A549 treated with dexamethasone at 1 μM for 4 hours (cell line): Measurements from ENCODE around the gene SH3RF1. TPM values are rescaled to one million over a fixed set of nuclear protein-coding genes. Genes with fewer than 3 reads are reported as not detected.

Experiments
- total RNA-seq: library from RNA; stranded (reverse); fragments of 200-300 nt; extraction: Qiagen RNA extraction; gene quantifications from 5 replicates; pipeline ENCODE4 v1.2.3, GENCODE V29; 2022

SH3RF1 gene
- total RNA-seq: 7.1 to 11.0 TPM (median 9.3 TPM) in 5 replicates

DNA sequence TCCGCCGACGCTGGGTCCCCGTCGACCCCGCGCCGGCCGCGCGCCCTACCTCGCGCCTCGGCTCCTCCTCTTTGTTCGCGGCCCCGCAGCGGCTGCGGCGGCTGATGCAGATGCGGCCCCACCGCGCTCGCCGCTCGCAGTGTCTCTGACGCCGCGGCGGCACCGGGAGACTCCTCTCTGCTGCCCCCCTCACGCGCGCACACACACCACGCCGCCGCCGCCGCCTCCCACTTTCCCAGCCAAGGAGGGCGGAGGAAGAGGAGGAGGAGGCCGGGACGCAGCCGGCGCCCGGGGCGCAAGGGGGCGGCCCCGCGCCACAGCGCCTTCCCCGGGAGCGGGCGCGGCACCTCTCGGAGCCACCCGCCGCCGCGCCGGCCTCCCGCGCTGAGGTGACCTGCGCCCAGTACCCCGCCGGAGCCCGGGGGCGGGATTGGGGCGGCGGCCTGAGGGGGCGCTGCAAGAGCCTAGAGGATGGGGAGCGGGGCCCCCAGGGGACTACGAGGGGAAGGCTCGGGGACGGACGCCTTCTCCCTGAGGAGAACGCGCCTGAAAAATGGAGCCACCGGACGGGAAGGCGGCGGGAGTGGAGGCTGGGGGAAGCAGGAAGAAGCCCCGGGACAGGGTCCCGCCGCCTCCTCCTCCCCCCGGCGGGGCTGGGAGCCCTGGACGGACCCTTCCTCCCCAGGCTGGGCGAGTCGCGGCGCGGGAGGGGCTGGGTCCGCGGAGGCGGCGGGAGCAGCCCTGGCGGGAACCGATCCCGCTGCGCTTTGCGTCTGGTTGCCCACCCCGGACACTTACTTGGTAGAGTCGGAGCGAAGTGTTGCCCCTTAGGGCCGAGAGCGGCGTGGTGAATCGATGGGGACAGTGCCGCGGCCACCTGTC lies at the start of gene SH3RF1:
TSS of gene SH3RF1 (minus strand) at position 147 of the 882 bp plus-strand sequence. CDS start 1,744 bp downstream, outside the sequence.

